ENCODE data around the gene USHBP1.

USHBP1 gene

GRCh38 chr19:17249887-17250548 lies 14.5 kb downstream of the USHBP1 start:
- TF ChIP-seq CTCF (IDR thresholded peaks at IDR 0.05; ENCODE audit: low read depth, low read length, missing control alignments) = no peak
- no peak for DNase-seq (ENCODE audit: extremely low read depth, low read depth)
- no peak overlapping the region for H3K4me3 ChIP-seq (replicated peaks; ENCODE audit: low read depth, low read length)

- TF ChIP-seq CTCF (IDR thresholded peaks at IDR 0.05; ENCODE audit: low read depth, low read length, missing control alignments) = no peak
- no peak for DNase-seq (ENCODE audit: extremely low read depth, low read depth)
- H3K4me3 ChIP-seq (replicated peaks; ENCODE audit: low read depth, low read length) = no peak overlapping the region
Observed at GRCh38 chr19:17248011-17248776, 16.4 kb downstream of the USHBP1 start.

GRCh38 chr19:17246681-17247425 lies 17.7 kb downstream of the USHBP1 start:
- H3K4me3 ChIP-seq (replicated peaks; ENCODE audit: low read depth, low read length) = peak overlapping the region; percentile 40
- TF ChIP-seq CTCF (IDR thresholded peaks at IDR 0.05; ENCODE audit: low read depth, low read length, missing control alignments) = no peak
- no peak for DNase-seq (ENCODE audit: extremely low read depth, low read depth)

- H3K4me3 ChIP-seq (replicated peaks; ENCODE audit: low read depth, low read length) = peak within 1 kb of the TSS; percentile 86
- DNase-seq (ENCODE audit: extremely low read depth, low read depth) = no peak
- no peak for TF ChIP-seq CTCF (IDR thresholded peaks at IDR 0.05; ENCODE audit: low read depth, low read length, missing control alignments)
Observed at GRCh38 chr19:17245535-17245984, 19.0 kb downstream of the USHBP1 start, which contains the start of gene NR2F6. TSS of gene NR2F6 (minus strand) at chr19:17245919. CDS start at chr19:17245220, 699 bp downstream.

- H3K4me3 ChIP-seq (replicated peaks; ENCODE audit: low read depth, low read length) = peak overlapping the region; percentile 86
- no peak for DNase-seq (ENCODE audit: extremely low read depth, low read depth)
- TF ChIP-seq CTCF (IDR thresholded peaks at IDR 0.05; ENCODE audit: low read depth, low read length, missing control alignments) = no peak
Observed at GRCh38 chr19:17244618-17245534, 19.7 kb downstream of the USHBP1 start.
